Activated T-cell treated with anti-CD3 and anti-CD28 coated beads, Interleukin-2, amount 50 U/mL, for 48 hours (primary cell): ENCODE data around the gene SYNE2.

ENCODE experiments used
- DNase-seq, 2 experiments: peaks; one replicate each; pipeline ENCODE4 v3.0.0-alpha.2; 2020

Gene SYNE2

GRCh38 chr14:63912286-63912685 lies 59.5 kb downstream of the SYNE2 start:
- DNase-seq = no peak

DNA sequence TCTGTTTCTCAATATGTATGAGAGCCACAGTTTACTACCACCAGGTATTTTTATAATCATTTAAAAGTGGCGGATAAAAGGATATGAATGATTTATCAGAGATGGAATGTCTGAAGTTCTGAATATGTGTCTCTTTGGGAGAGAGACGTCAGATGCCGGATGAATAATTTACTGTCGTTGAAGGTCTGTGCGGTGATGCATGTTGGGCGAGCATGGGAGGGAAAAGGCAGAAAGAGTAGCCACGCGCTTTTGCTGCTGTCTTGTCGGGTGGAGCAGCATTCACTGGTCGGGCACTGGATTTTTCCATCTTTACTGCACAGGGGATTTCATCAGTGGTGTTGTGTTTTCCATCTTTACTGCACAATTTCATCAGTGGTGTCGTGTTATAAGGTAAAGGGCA lies 65.6 kb downstream of the SYNE2 start:
- DNase-seq = no peak

GRCh38 chr14:63922696-63923421 lies 70.1 kb downstream of the SYNE2 start:
- DNase-seq = no peak

DNA sequence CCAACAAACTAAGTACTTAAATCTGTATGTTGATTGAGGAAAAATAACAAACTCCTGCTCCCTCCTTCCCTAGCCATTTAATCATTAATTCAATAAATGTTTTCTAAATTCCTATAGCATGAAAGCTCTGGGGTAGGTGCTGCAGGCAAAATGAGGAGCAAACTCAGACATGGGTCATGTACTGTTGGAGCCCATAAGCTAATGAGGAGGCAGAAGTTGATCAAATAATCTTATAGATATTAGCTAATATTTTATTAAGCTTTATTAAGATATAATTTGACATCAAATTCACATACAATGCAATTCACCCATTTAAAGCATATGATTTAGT lies 70.6 kb downstream of the SYNE2 start:
- no peak for DNase-seq

- DNase-seq = no peak
These were observed 71.6 kb downstream of the SYNE2 start for GRCh38 chr14:63924375-63924774.

DNA sequence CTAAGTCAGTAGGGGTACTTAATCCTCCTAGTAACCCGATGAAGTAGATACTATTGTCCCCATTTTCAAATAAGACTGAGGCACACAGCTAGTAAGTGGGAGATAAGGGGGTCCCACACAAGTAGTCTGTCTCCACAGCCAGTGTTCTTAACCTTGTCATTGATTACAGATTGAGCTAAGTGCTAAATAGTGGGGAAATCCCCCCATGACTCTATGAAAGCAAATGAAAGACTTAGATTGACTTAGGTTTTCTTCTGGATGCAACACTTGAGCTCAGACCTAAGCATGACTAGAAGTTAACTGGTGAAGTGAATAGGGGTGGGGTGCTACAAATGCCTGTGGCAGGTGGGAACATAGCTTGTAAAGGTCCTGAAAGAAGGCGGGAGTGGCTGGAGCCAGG lies 73.8 kb downstream of the SYNE2 start:
- DNase-seq = no peak

- no peak for DNase-seq
These were observed 76.0 kb downstream of the SYNE2 start for GRCh38 chr14:63928744-63929174.

GRCh38 chr14:63933110-63933509 lies 80.3 kb downstream of the SYNE2 start:
- no peak for DNase-seq

GRCh38 chr14:63933711-63934110 lies 80.9 kb downstream of the SYNE2 start:
- no peak for DNase-seq

DNA sequence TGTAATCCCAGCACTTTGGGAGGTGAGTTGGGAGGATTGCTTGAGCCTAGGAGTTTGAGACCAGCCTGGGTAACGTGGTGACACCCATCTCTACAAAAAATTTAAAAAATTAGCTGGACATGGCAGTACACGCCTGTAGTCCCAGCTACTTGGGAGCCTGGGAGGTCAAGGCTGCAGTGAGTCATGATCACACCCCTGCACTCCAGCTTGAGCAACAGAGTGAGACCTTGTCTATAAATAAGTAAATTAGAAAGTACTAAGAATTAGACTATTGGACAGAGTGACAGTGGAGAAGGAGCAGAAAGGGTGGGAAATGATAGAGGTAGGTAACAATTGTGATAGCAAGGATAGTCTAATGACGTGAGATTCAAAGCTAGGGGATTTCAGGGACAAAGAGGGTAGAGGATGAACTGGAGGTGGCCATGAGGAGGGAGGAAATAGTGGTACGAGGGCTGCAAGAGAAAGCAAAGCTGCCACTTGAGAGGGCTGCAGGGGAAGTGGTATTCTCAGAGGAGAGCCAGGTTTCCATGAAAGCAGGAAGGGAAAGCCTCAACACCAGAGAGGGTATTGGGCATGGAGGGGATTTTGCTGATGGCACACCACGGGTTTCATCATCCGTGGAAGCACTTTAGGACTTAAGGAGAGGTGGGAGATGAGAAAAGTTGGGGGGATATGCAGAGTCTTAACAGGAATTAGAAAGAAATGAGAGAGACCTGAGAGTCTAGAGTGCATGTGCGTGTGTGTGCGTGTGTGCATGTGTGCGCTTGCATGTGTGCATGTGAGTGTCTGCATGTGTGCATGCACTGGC lies 85.6 kb downstream of the SYNE2 start:
- peak in 1 of 2 experiments; percentile 38 for DNase-seq

DNA sequence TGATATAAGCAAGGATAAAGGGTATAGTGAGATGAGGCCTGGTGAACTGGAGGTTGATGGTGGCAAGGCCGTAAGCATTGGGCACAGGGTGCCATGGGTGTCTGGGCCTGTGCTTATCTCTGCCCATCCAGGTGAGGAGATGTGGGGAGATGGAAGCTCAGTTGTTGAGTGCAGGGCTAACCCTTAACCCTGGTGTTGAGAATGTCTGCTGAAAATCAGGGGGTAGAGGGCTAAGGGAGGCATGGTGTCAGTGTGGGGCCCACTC lies 86.1 kb downstream of the SYNE2 start:
- DNase-seq = no peak

DNA sequence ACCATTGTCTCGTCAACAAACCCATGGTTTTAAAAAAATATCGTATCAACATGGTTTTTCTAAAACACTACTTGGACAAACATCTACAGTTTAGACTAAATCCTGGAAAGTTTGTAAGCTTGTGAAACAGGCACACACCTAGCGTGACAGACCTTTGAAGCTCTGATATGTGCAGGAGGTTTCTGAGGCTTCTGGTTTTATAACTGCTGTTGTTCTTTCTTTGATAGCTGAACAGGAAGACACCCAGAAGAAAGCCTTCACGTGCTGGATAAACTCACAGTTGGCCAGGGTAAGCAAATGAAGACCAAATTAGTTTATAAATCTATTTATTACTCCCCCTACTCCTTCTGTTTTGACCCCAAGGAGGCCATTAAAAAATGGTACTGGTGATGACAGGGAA lies 87.6 kb downstream of the SYNE2 start:
- DNase-seq = no peak

GRCh38 chr14:63941023-63941422 lies 88.2 kb downstream of the SYNE2 start:
- DNase-seq = no peak

- DNase-seq = no peak
These were observed 96.9 kb downstream of the SYNE2 start for GRCh38 chr14:63949696-63950095.

DNA sequence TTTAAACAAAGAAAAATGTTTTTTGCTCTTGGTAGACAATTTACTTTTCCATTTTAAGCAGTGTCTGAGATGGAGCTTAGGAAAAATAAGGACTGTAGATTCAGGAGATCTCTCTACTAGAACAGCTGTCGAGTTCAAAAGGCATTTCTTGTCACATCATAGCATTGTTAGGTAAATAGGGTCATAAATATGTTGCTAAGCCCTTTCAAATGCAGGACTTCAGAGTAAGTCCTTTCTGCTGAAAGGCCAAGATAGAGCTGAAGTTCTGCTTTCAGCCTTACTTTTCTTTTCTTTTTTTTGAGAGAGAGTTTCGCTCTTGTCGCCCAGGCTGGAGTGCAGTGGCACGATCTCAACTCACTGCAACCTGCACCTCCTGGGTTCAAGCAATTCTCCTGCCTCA lies 98.2 kb downstream of the SYNE2 start:
- no peak for DNase-seq

- no peak for DNase-seq
These were observed 98.6 kb downstream of the SYNE2 start for GRCh38 chr14:63951429-63951828.

GRCh38 chr14:63952053-63952932 lies 99.5 kb downstream of the SYNE2 start:
- DNase-seq = no peak

DNA sequence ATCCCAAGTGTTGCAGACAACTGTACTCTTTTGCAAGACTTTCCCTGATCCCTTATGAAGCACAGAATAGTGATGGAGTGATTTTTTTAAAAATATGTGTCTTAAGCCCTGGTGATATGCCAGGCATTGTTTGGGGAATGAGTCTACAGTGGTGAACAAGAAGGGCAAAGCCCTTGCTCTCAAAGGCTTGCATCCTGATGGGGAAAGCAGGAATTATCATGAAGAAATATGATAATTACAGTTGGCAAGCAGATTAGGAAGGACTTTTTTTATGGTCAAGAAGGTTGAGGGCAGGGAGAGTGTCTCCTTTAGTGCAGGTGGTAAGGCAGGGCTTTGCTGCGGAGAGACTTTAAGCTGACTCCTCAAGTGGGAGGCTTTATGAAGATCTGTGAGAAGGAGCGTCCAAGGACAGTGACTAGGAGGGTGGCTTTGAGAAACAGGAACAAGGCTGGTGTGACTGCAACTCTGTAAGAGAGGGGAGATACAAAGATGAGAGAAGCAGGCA lies 100.2 kb downstream of the SYNE2 start:
- DNase-seq = no peak

GRCh38 chr14:63956326-63956725 lies 103.5 kb downstream of the SYNE2 start:
- no peak for DNase-seq

- DNase-seq = no peak
These were observed 108.2 kb downstream of the SYNE2 start for GRCh38 chr14:63960926-63961567.

GRCh38 chr14:63962906-63963305 lies 110.1 kb downstream of the SYNE2 start:
- DNase-seq = no peak

DNA sequence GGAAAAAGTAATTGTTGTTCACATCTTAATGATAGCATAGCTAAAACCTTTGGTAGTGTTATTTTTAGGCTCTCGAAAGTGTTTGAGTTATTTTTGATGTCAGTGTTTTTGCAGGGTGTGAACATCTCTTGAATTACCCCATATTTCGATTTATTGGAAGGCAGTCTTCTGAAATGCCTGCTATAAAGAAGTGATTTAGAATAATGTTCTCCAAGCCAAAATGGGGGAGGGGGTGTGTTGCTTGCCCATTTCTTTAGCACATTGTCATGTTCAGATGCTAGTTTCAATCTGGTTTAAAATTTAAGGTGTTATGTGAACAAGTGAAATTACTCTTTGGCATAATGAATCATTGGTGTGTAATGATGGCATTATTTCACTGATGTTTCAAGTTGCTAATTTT lies 110.6 kb downstream of the SYNE2 start:
- no peak for DNase-seq

GRCh38 chr14:63964113-63964512 lies 111.3 kb downstream of the SYNE2 start:
- no peak for DNase-seq
